Measurements from ENCODE around the gene ZNF689.

The ZNF689 gene

GRCh38 chr16:30558789-30559377 is 51.3 kb downstream of the ZNF689 start (continued):
- TF ChIP-seq ZNF530 (tag by site-specific recombination; IDR thresholded peaks at IDR 0.05; ENCODE audit: low read depth) (peak; percentile 60; the same call in 1 of the 2 replicates), KLF9 (tag by site-specific recombination; IDR thresholded peaks at IDR 0.05; ENCODE audit: low read depth) (peak; percentile 90), KLF16 (tag by site-specific recombination; IDR thresholded peaks at IDR 0.05) (peak; percentile 37; the same call in 1 of the 2 replicates), PRDM2 (tag by site-specific recombination; IDR thresholded peaks at IDR 0.05; ENCODE audit: borderline replicate concordance) (peak; percentile 89; the same call in 1 of the 2 replicates), ZNF24 (tag by site-specific recombination; IDR thresholded peaks at IDR 0.05) (peak; percentile 15; the same call in 1 of the 2 replicates), ZNF433 (tag by site-specific recombination; IDR thresholded peaks at IDR 0.05; ENCODE audit: low read depth) (no peak), ZNF548 (tag by site-specific recombination; IDR thresholded peaks at IDR 0.05) (0 out of 2 replicates have a peak, but pooled peaks have one; percentile 29), ZNF513 (tag by site-specific recombination; IDR thresholded peaks at IDR 0.05) (no peak; the same call in 1 of the 2 replicates), TRIM28 (IDR thresholded peaks at IDR 0.05; ENCODE audit: borderline replicate concordance, low read length) (0 out of 2 replicates have a peak, but pooled peaks have one; percentile 8), ZNF416 (tag by site-specific recombination; IDR thresholded peaks at IDR 0.05) (0 out of 2 replicates have a peak, but pooled peaks have one; percentile 24), ZNF626 (tag by site-specific recombination; IDR thresholded peaks at IDR 0.05) (no peak), ATF2 (tag by site-specific recombination; IDR thresholded peaks at IDR 0.05; ENCODE audit: low read depth) (no peak), BCL6B (tag by site-specific recombination; IDR thresholded peaks at IDR 0.05) (no peak), ZNF768 (tag by site-specific recombination; IDR thresholded peaks at IDR 0.05) (no peak), KLF8 (tag by site-specific recombination; IDR thresholded peaks at IDR 0.05) (no peak)

All from HEK293 (cell line).